Measurements from ENCODE around the gene RAET1G.

RAET1G gene

GRCh38 chr6:149869275-149869892, 53.5 kb downstream of the RAET1G start:
- Histone ChIP-seq H2AFZ (ENCODE audit: low read depth, low read length) (0 out of 2 replicates have a peak overlapping the region, but pooled peaks have one; percentile 23), H3K27ac (ENCODE audit: low read length) (no peak overlapping the region)
- TF ChIP-seq, protein P1, sequence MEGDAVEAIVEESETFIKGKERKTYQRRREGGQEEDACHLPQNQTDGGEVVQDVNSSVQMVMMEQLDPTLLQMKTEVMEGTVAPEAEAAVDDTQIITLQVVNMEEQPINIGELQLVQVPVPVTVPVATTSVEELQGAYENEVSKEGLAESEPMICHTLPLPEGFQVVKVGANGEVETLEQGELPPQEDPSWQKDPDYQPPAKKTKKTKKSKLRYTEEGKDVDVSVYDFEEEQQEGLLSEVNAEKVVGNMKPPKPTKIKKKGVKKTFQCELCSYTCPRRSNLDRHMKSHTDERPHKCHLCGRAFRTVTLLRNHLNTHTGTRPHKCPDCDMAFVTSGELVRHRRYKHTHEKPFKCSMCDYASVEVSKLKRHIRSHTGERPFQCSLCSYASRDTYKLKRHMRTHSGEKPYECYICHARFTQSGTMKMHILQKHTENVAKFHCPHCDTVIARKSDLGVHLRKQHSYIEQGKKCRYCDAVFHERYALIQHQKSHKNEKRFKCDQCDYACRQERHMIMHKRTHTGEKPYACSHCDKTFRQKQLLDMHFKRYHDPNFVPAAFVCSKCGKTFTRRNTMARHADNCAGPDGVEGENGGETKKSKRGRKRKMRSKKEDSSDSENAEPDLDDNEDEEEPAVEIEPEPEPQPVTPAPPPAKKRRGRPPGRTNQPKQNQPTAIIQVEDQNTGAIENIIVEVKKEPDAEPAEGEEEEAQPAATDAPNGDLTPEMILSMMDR (IDR thresholded peaks at IDR 0.05; ENCODE audit: low read depth, low read length), result no peak
- no peak for TF ChIP-seq EZH2phosphoT487 (IDR thresholded peaks at IDR 0.05; ENCODE audit: low read depth)

DNA sequence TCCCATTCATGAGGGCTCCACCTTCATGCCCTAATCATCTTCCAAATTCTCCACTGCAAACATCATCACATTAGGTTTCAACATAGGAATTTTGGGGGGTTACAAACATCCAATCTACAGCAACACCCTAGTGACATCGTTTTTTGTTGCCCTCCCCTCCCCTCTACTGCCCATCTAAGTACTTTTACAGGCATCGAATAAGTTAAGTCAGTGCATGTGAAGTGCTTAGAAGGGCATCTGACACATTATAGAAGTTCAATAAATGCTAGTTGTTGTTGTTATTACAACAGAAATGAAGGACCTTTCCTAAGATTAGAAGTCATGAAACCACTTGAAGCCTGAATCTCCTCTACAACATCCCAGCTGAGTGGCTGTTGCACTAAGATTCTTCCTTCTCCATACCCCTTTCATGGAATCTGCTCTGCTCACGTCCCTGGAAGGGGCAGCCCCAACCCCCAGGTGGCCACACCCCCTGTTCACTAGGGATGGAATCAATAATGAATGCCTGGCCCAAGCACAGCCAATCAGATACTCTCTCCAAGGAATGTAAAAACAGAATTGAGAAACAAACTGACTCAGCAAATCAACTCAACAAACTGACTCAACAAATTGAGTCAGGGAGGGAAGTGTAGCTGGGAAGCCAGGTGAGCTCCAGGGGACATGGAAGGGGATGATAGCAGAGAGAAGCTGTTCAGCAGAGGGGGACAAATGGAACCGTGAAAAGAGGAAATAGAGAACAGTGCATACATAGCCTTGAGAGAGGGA, 54.9 kb downstream of the RAET1G start:
- Histone ChIP-seq H3K4me2 (ENCODE audit: low read length) (no peak overlapping the region), H4K20me1 (ENCODE audit: insufficient read depth, low read length) (no peaks in the 10 kb centered on the region), H3K9ac (ENCODE audit: low read length) (no peak overlapping the region), H3K9me3 (ENCODE audit: insufficient read depth, low read length) (no peaks in the 10 kb centered on the region), H3K4me1 (ENCODE audit: low read length) (peaks cover 13% of the 10 kb centered on the region), H3K27ac (ENCODE audit: low read length) (no peak overlapping the region), H2AFZ (ENCODE audit: low read depth, low read length) (peak overlapping the region; percentile 23; the same call in 1 of the 2 replicates), H3K27me3 (ENCODE audit: low read depth, low read length) (no peaks in the 10 kb centered on the region), H3K79me2 (ENCODE audit: low read length) (0 out of 2 replicates have a peak, but pooled peaks cover under 1% of the 10 kb centered on the region), H3K4me3 (ENCODE audit: low read length) (no peak overlapping the region), H3K36me3 (replicated peaks; ENCODE audit: low read depth, low read length) (no peaks in the 10 kb centered on the region)
- TF ChIP-seq, protein P1 (IDR thresholded peaks at IDR 0.05; ENCODE audit: low read depth, low read length), result no peak
- no peak for TF ChIP-seq EZH2phosphoT487 (IDR thresholded peaks at IDR 0.05; ENCODE audit: low read depth)

More at GRCh38 chr6:149869275-149869892, 53.5 kb downstream of the RAET1G start:
- Histone ChIP-seq H3K9me3 (ENCODE audit: insufficient read depth, low read length) (no peaks in the 10 kb centered on the region), H3K36me3 (replicated peaks; ENCODE audit: low read depth, low read length) (no peaks in the 10 kb centered on the region), H3K27me3 (ENCODE audit: low read depth, low read length) (no peaks in the 10 kb centered on the region), H3K4me3 (ENCODE audit: low read length) (no peak overlapping the region), H3K9ac (ENCODE audit: low read length) (no peak overlapping the region), H3K4me1 (ENCODE audit: low read length) (peaks cover 13% of the 10 kb centered on the region), H3K79me2 (ENCODE audit: low read length) (no peaks in the 10 kb centered on the region), H3K4me2 (ENCODE audit: low read length) (no peak overlapping the region), H4K20me1 (ENCODE audit: insufficient read depth, low read length) (no peaks in the 10 kb centered on the region)

Measured in OCI-LY3 (cell line).